ENCODE results near the gene KEAP1. TPM values are rescaled to one million over a fixed set of nuclear protein-coding genes. Genes with fewer than 3 reads are reported as not detected.
A peak's percentile ranks its signal among the peaks of the same experiment; 100 is the strongest.

KEAP1 gene
- total and polyA plus RNA-seq, 9 of the 15 experiments (the other 6 are each of a cell fraction or from before 2014, with no cell fraction given): 2.1 to 95.6 (median 64.3) TPM

GRCh38 chr19:10505583-10506229 lies 2.5 kb upstream of the KEAP1 start (continued):
- TF ChIP-seq E2F6 (IDR thresholded peaks at IDR 0.05; ENCODE audit: borderline replicate concordance in 1 of 2, extremely low read depth in 1 of 2, insufficient read depth in 1 of 2, insufficient read length in 1 of 2, low read depth in 1 of 2, low read length in 1 of 2, poor library complexity in 1 of 2, severe bottlenecking in 1 of 2): peak; percentile 17 to 58
- TF ChIP-seq ZNF407 (IDR thresholded peaks at IDR 0.05; ENCODE audit: low read depth): no peak
- TF ChIP-seq GATAD2B (IDR thresholded peaks at IDR 0.05; ENCODE audit: borderline replicate concordance): no peak
- TF ChIP-seq C11orf30 (IDR thresholded peaks at IDR 0.05; ENCODE audit: low read depth): 0 out of 2 replicates have a peak, but pooled peaks have one; percentile 9
- no peak for TF ChIP-seq E2F3 (CRISPR knock-in tag; IDR thresholded peaks at IDR 0.05)
- TF ChIP-seq CTCF (IDR thresholded peaks at IDR 0.05 in 2 of 3, conservative IDR thresholded peaks at IDR 0.05 in 1 of 3; ENCODE audit: insufficient read depth in 2 of 3, low read depth in 1 of 3, low read length in 3 of 3): peak; percentile 82 to 90 (median 85)
- no peak; the same call in 1 of the 2 replicates for TF ChIP-seq ELF2 (CRISPR knock-in tag; IDR thresholded peaks at IDR 0.05)
- TF ChIP-seq ZNF175 (CRISPR knock-in tag; IDR thresholded peaks at IDR 0.05; ENCODE audit: low read depth): no peak
- no peak for TF ChIP-seq TRIM28 (IDR thresholded peaks at IDR 0.05)
- TF ChIP-seq PHF20 (IDR thresholded peaks at IDR 0.05; ENCODE audit: partially characterized antibody): no peak
- no peak for TF ChIP-seq MEF2D (tag; conservative IDR thresholded peaks at IDR 0.05; ENCODE audit: low read depth)
- TF ChIP-seq PBX2 (CRISPR knock-in tag; IDR thresholded peaks at IDR 0.05; ENCODE audit: low read depth): no peak
- TF ChIP-seq PBX2 (tag; conservative IDR thresholded peaks at IDR 0.05; ENCODE audit: low read depth): no peak

Measured in K562 (cell line).